GM19043 (cell line): ENCODE data around the gene RAB7A.

Experiments used
- ATAC-seq: cut with Tn5 transposase; IDR thresholded peaks from one replicate; pipeline ENCODE4 v1.9.1; 2021; ENCODE audit warnings: low read depth; ENCODE audit not compliant: unreplicated experiment

RAB7A gene

DNA sequence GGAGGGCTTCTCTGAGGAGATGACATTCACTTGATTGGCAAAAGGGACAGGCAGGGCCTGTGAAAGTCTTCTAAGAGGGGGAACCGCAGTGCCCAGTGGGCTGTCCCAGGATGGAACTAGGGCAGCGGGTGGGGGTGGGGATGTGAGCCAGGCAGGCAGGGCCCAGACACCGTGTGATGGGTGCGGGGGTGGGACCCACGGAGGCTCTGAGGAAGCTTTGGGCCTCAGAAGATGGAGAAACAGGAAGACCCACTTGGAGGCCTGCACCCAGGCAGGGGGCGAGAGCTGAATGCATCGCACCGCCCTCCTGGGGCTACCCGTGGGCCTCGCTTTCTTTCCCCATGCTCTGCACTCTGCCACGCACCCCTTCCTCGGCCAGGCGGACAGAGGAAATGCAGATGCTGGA, 120.5 kb downstream of the RAB7A start:
- no peak for ATAC-seq

DNA sequence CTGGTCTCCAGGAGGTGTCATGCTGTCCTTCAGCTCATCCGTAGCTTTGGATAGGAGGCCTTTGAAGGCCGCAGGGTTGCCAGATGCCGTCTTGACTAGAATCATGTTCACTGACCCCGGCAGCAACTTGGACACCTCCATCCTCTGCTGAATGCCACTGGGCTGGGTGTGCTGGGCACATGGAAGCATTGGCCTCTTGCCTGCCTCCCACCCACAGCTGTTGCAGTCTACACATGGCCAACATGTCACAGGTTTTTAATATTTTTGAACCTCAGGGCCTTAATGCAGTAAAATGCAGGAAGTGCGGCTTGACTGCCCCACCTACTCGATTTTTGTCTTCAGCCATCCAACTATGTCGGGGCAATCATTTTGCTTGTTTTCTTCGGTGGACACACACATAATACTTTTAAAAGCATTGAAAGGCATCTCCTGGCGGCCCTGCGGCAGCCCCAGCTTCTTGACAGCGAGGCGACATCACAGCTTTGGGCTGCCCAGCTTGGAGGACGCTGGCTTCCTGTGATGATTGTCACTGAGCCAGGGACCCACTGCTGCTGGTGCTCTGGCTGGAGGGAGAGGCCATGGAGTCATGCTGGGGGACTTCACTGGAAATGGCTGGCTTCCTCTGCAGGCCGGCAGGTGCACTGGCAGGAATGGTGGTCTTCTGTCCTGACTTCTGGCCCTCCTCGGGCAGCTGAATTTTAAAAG, 121.8 kb downstream of the RAB7A start:
- no peak for ATAC-seq

DNA sequence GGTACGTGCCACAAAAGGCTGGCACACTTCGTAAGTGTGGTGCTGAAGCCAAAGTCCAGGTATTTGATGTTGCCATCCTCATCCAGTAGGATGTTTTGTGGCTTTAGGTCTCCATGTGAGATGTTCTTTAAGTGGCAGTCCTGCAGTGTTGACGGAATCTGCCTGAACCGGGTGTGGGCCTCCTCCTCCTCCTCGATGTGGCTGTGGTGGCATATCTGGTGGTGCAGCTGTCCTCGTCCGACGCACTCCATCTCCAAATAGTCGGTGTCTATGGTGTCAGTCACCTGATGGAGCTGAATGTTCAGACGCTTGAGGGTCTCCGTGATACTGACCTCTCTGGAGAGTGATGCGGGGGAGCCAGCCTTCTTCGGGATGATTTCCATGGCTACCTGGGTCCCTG, 123.0 kb downstream of the RAB7A start:
- ATAC-seq = no peak

DNA sequence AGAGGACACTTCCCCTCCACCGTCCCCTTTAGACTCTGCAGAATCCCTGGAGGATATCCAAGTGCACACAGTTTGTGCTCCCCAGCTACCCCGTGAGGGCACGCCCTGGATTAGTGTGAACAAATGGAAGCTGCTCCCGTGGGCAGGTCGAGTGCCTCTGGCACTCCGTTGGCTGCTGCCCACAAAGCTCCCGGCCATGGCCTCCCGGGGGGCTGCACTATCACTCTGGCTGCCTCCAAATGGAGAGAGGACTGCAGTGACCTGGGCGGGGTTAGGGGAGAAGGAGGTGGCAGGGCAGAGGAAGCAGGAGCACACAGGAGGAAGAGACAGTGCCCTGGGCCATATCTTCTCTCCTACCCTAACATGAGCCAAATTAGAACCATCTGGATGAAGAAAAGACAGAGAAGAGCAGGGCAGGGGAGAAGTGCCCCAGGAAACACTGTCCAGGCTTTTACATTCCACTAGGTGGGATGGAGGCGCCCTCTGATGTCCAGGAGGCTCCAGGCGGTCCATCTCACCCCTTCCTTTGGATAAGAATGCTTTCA, 124.0 kb downstream of the RAB7A start:
- no peak for ATAC-seq

DNA sequence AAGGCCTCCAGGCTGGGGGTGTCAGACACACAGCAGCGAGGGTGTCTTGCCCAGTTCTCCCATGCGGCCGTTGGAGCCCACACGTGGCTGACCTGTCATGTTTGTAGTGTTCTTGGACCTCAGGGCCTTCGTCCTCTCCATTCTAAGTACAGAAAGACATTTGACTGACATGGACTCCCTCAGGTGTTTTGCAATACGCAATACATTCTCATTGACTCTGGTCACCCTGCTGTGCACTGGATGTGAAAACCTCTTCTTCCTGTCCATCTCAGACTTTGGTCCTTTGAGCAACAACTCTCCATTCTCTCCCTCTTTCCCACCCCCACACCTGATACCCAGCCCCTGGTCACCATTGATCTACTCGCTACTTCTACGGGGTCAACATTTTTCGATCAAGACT, 124.6 kb downstream of the RAB7A start:
- no peak for ATAC-seq

DNA sequence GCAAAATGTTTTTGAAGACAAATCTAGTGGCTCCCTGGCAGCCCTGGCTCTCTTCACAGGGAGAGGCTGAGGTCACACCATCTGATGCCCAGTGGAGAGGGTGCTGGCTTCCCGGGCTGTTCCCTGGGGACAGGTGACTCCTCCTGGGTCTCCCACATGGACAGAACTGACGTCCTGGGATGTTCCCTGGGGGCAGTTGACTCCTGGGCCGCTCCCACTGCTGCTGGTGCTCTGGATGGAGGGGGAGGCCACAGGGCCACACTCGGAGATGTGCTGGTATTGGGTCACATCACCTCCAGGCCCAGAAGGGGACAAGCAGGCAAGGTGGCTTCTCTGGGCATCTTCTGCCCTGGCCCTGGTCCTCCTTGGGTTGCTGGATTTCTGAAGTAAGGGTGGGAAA, 125.6 kb downstream of the RAB7A start:
- ATAC-seq = no peak

DNA sequence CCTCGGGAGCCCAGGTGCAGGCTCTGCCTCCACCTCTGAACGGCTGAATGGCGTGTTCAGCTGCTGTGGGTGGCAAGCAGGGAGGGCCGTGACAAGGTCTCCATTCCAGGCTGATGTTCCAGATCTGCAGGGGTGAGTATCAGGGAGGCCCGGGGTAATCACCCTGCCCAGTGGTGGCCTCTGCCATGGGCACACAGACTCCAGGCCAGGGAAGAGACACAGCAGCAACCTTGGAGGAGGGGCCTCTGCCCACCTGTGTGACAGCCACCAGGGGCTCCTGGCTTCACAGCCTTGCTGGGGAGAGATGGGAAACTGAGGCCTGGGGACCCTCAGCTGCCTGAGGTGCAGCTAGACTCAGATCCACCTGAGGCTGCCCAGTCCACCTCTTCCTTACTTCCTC, 127.8 kb downstream of the RAB7A start:
- ATAC-seq = no peak

DNA sequence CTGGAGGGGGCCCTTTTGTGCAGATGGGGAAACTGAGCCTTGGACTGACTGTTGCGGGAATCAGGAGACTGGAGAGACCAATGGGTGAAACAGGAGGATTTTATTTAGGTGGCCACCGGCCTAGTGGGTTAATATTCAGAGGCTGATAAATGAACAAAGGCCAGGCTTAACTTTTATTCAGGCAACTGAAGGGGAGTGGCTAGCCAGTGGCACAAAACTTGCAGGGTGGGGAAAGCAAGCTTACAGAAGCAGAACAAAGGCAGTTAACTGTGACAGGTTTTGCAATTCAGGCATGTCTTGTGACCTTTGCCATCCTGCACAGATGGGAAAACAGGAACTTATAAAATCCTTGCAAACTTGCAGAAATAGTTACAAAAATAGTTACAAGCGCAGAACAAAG, 128.5 kb downstream of the RAB7A start:
- ATAC-seq = no peak

DNA sequence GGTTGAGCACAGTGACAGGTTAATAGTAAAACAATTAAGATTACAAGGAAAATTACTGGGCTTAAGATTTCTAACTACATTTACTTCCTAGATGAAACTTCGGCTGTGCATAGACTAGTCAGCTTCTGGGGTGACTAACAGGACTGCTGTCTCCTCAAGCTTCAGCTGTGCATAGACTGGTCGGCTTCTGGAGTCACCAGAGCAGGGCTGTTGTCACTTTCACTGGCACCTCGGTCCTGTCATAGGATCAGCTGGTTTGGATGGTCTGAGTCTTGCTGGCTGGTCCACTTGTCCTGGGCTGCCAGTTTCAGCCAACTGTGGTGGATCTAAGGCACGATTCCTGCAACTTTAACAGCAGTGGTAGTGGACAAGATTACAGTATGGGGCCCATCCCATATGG, 129.6 kb downstream of the RAB7A start:
- ATAC-seq = no peak

DNA sequence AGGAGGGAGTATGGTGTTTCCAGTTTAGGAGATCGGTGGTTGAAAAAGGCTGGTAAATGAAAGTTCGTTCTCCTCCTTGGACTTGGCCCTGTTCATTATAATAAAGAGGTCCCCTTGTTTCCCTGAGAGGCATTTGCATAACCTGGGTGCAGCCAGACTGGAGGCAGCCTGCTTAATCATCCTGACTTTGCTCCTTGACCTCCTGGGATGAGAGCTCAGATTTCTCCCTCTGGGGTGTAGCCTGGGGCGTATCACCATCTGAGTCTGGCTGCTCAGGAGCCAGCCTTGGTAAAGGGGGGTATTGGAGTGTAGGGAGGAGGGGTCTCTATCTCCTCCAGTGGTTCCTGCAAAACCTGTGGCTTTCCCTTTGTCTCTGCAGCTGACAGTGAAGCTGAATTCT, 132.2 kb downstream of the RAB7A start:
- no peak for ATAC-seq

DNA sequence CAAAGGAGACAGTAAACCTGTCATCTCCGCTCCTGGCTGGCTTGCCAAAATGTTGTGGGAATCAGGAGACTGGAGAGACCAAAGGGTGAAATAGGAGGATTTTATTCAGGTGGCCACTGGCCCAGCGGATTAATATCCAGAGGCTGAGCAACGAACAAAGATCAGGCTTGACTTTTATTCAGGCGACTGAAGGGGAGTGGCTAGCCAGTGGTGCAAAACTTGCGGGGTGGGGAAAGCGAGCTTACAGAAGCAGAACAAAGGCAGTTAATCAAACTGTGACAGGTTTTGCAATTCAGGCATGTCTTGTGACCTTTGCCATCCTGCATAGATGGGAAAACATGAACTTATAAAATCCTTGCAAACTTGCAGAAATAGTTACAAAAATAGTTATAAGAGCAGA, 133.6 kb downstream of the RAB7A start:
- ATAC-seq = no peak

DNA sequence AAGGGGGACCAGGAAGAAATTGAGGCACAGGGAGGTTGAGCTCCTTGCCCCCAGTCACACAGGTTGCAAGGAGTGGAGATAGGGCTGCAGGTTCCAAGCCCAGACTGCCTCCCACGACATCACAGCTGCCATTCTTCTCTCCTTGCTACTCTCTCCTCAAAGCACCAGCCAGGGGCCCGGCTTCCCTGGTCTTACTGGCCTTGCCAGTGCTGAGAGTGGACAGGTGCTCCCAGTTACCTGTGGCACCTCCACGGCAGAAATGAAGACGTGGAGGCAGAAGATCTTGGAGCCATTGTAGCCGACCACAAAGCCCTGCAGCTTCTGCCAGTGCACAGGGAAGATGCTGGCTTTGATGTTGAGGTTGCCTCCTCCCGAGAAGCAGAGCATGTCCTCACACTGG, 135.5 kb downstream of the RAB7A start:
- ATAC-seq = no peak

DNA sequence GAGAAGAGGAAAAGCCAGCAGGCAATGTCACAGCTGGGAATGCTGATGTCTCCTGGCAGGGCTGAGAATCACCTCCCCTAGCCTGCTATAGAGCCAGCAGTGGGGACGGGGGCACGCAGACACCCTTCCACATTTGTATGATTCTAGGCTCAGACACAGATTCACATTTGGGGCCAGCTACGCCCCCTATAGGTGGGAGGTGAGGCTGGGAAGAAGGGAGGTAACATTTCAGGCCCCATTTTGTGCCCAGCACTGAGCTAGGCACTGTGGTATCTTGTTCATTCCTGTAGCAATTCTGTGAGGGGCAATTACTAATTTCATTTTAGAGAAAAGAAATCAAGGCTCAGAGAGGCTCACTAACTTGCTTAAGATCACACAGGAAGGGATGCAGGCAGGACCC, 137.6 kb downstream of the RAB7A start:
- ATAC-seq = no peak
